ENCODE measurements around the gene ARL13B. TPM values are rescaled to one million over a fixed set of nuclear protein-coding genes. Genes with fewer than 3 reads are reported as not detected.
"Not testable (repeated sequence)": the region's sequence is repeated elsewhere in the genome, so short reads cannot be mapped to it uniquely, and the experiment has no call there.

The ARL13B gene
- total and polyA plus RNA-seq, 4 experiments from 2014 or later, result 6.2 to 12.0 (median 9.0) TPM

- H3K4me3 Mint-ChIP-seq, result peak overlapping the region in 3 of 8 donors; percentile 5 to 61 (median 30)
- peaks cover 59% of the 10 kb centered on the region for H3K4me1 ChIP-seq (ENCODE audit: insufficient read depth, low read length)
- no peaks in the 10 kb centered on the region for H3K27me3 ChIP-seq (ENCODE audit: insufficient read depth, low read length)
- DNase-seq, result no peak
- intact Hi-C loops (cut with micrococcal nuclease), result no loop called here
- ChIA-PET CTCF (ENCODE audit: partially characterized antibody) (interaction anchor here (0.7 to 7.7 kb wide), 3 partner anchors 14 to 95 kb away, joined by 4 to 71 read pairs (median 4); no protein-coding TSS in a partner anchor), POLR2A (ENCODE audit: partially characterized antibody) (interaction anchor here (0.5 kb wide), 1 partner anchor 89 kb away, joined by 4 read pairs; no protein-coding TSS in a partner anchor)
- H3K4me1 Mint-ChIP-seq, result peaks cover 41 to 74% (median 57%) of the 10 kb centered on the region in 4 donors
- H3K4me3 ChIP-seq (ENCODE audit: low read length in 2 of 2), result no peak overlapping the region
- peaks cover 11% of the 10 kb centered on the region for H3K36me3 ChIP-seq (ENCODE audit: insufficient read depth, low read length)
- H3K9me3 ChIP-seq (ENCODE audit: control insufficient read depth in 1 of 2, low read length in 2 of 2), result no peaks in the 10 kb centered on the region
- peaks cover 27 to 45% of the 10 kb centered on the region in 2 donors for H3K36me3 Mint-ChIP-seq
- H3K27ac Mint-ChIP-seq, result peak overlapping the region; percentile 33 to 88 (median 58)
- H3K9me3 Mint-ChIP-seq, result peaks cover 0 to 1% (median 0%) of the 10 kb centered on the region in 8 donors
- no peak overlapping the region for H3K27ac ChIP-seq (ENCODE audit: low read depth, low read length)
- no peaks in the 10 kb centered on the region for H3K27me3 Mint-ChIP-seq
These were observed 86.8 kb downstream of the ARL13B start for GRCh38 chr3:94066506-94067500.

- Histone ChIP-seq H3K9me3 (ENCODE audit: control insufficient read depth in 1 of 2, low read length in 2 of 2) (no peaks in the 10 kb centered on the region), H3K36me3 (ENCODE audit: insufficient read depth, low read length) (peaks cover 11% of the 10 kb centered on the region), H3K27me3 (ENCODE audit: insufficient read depth, low read length) (no peaks in the 10 kb centered on the region), H3K4me1 (ENCODE audit: insufficient read depth, low read length) (peaks cover 47% of the 10 kb centered on the region), H3K27ac (ENCODE audit: low read depth, low read length) (no peak overlapping the region), H3K4me3 (ENCODE audit: low read length in 2 of 2) (no peak overlapping the region)
- peak in 3 of 5 donors; percentile 13 to 34 (median 27) for DNase-seq
- intact Hi-C loops (cut with micrococcal nuclease), result loop anchor here (1.0 kb wide), 1 partner anchor 65 kb away; no protein-coding TSS in a partner anchor
- peaks cover 49 to 50% of the 10 kb centered on the region in 2 donors for H3K36me3 Mint-ChIP-seq
- H3K4me3 Mint-ChIP-seq, result no peak overlapping the region
- peaks cover 0 to 1% (median 0%) of the 10 kb centered on the region in 8 donors for H3K9me3 Mint-ChIP-seq
- peaks cover 38 to 73% (median 60%) of the 10 kb centered on the region in 4 donors for H3K4me1 Mint-ChIP-seq
- CTCF ChIA-PET (ENCODE audit: partially characterized antibody), result interaction anchor here (0.8 to 7.7 kb wide), 20 partner anchors 9 to 105 kb away, joined by 3 to 71 read pairs (median 4); partner anchors contain the start of gene STX19
- POLR2A ChIA-PET (ENCODE audit: partially characterized antibody), result no interaction called here
- H3K27me3 Mint-ChIP-seq, result no peaks in the 10 kb centered on the region
- H3K27ac Mint-ChIP-seq, result peak overlapping the region in 3 of 7 donors; percentile 6 to 36 (median 30)
These were observed 89.3 kb downstream of the ARL13B start for GRCh38 chr3:94069194-94069813.

- peaks cover 11% of the 10 kb centered on the region for H3K36me3 ChIP-seq (ENCODE audit: insufficient read depth, low read length)
- ChIA-PET POLR2A (ENCODE audit: partially characterized antibody) (no interaction called here), CTCF (ENCODE audit: partially characterized antibody) (interaction anchor here (1.0 to 7.7 kb wide), 15 partner anchors 8 to 106 kb away, joined by 3 to 71 read pairs (median 9); partner anchors contain the start of genes DHFR2 and NSUN3)
- no peak overlapping the region for H3K27ac Mint-ChIP-seq
- H3K27me3 Mint-ChIP-seq, result no peaks in the 10 kb centered on the region
- no peak overlapping the region for H3K27ac ChIP-seq (ENCODE audit: low read depth, low read length)
- intact Hi-C loops (cut with micrococcal nuclease), result no loop called here
- H3K9me3 Mint-ChIP-seq, result peaks cover 0 to 1% (median 0%) of the 10 kb centered on the region in 8 donors
- H3K9me3 ChIP-seq (ENCODE audit: control insufficient read depth in 1 of 2, low read length in 2 of 2), result no peaks in the 10 kb centered on the region
- no peak overlapping the region for H3K4me3 ChIP-seq (ENCODE audit: low read length in 2 of 2)
- peaks cover 47 to 56% of the 10 kb centered on the region in 2 donors for H3K36me3 Mint-ChIP-seq
- no peak overlapping the region for H3K4me3 Mint-ChIP-seq
- no peak for DNase-seq
- H3K4me1 ChIP-seq (ENCODE audit: insufficient read depth, low read length), result peaks cover 35% of the 10 kb centered on the region
- H3K27me3 ChIP-seq (ENCODE audit: insufficient read depth, low read length), result no peaks in the 10 kb centered on the region
- H3K4me1 Mint-ChIP-seq, result peaks cover 33 to 72% (median 55%) of the 10 kb centered on the region in 4 donors
These were observed 90.5 kb downstream of the ARL13B start for GRCh38 chr3:94070341-94070911.

GRCh38 chr3:94071713-94072284 lies 91.8 kb downstream of the ARL13B start:
- H3K4me3 Mint-ChIP-seq, result no peak overlapping the region
- POLR2A ChIA-PET (ENCODE audit: partially characterized antibody), result interaction anchor here (1.1 kb wide), 1 partner anchor 9 kb away, joined by 8 read pairs; the partner anchor contains the start of genes DHFR2 and NSUN3
- H3K9me3 Mint-ChIP-seq, result peaks cover 0 to 1% (median 0%) of the 10 kb centered on the region in 8 donors
- H3K27ac ChIP-seq (ENCODE audit: low read depth, low read length), result no peak overlapping the region
- no peaks in the 10 kb centered on the region for H3K9me3 ChIP-seq (ENCODE audit: control insufficient read depth in 1 of 2, low read length in 2 of 2)
- intact Hi-C loops (cut with micrococcal nuclease), result no loop called here
- H3K27me3 ChIP-seq (ENCODE audit: insufficient read depth, low read length), result no peaks in the 10 kb centered on the region
- CTCF ChIA-PET (ENCODE audit: partially characterized antibody), result interaction anchor here (0.8 to 7.7 kb wide), 3 partner anchors 9 to 68 kb away, joined by 3 to 71 read pairs (median 9); partner anchors contain the start of genes DHFR2 and NSUN3
- H3K4me1 Mint-ChIP-seq, result peaks cover 23 to 70% (median 44%) of the 10 kb centered on the region in 4 donors
- H3K27me3 Mint-ChIP-seq, result no peaks in the 10 kb centered on the region
- peaks cover 53 to 62% of the 10 kb centered on the region in 2 donors for H3K36me3 Mint-ChIP-seq
- H3K36me3 ChIP-seq (ENCODE audit: insufficient read depth, low read length), result peaks cover 11% of the 10 kb centered on the region
- H3K4me3 ChIP-seq (ENCODE audit: low read length in 2 of 2), result no peak overlapping the region
- no peak overlapping the region for H3K27ac Mint-ChIP-seq
- peaks cover 22% of the 10 kb centered on the region for H3K4me1 ChIP-seq (ENCODE audit: insufficient read depth, low read length)
- no peak for DNase-seq

- no peak overlapping the region for H3K4me3 Mint-ChIP-seq
- Histone ChIP-seq H3K9me3 (ENCODE audit: control insufficient read depth in 1 of 2, low read length in 2 of 2) (no peaks in the 10 kb centered on the region), H3K27me3 (ENCODE audit: insufficient read depth, low read length) (no peaks in the 10 kb centered on the region), H3K36me3 (ENCODE audit: insufficient read depth, low read length) (peaks cover 5% of the 10 kb centered on the region), H3K4me1 (ENCODE audit: insufficient read depth, low read length) (peaks cover 21% of the 10 kb centered on the region), H3K27ac (ENCODE audit: low read depth, low read length) (no peak overlapping the region), H3K4me3 (ENCODE audit: low read length in 2 of 2) (no peak overlapping the region)
- H3K27me3 Mint-ChIP-seq, result no peaks in the 10 kb centered on the region
- DNase-seq, result no peak
- ChIA-PET POLR2A (ENCODE audit: partially characterized antibody) (no interaction called here), CTCF (ENCODE audit: partially characterized antibody) (interaction anchor here (1.0 kb wide), 1 partner anchor 13 kb away, joined by 4 read pairs; the partner anchor contains the start of genes DHFR2 and NSUN3)
- H3K4me1 Mint-ChIP-seq, result peaks cover 45 to 88% (median 53%) of the 10 kb centered on the region in 4 donors
- no peak overlapping the region for H3K27ac Mint-ChIP-seq
- H3K9me3 Mint-ChIP-seq, result no peaks in the 10 kb centered on the region
- H3K36me3 Mint-ChIP-seq, result peaks cover 57 to 64% of the 10 kb centered on the region in 2 donors
- intact Hi-C loops (cut with micrococcal nuclease), result no loop called here
These were observed 96.1 kb downstream of the ARL13B start for GRCh38 chr3:94076055-94076454.

GRCh38 chr3:94080552-94080951 lies 100.6 kb downstream of the ARL13B start:
- DNase-seq, result peak in 3 of 5 donors; percentile 22 to 27 (median 26)
- CTCF ChIA-PET (ENCODE audit: partially characterized antibody), result interaction anchor here (0.9 to 3.5 kb wide), 3 partner anchors 11 to 18 kb away, joined by 4 to 28 read pairs (median 5); partner anchors contain the start of genes DHFR2 and NSUN3
- not testable (repeated sequence) for H3K9me3 Mint-ChIP-seq; H3K27me3 Mint-ChIP-seq; H3K36me3 ChIP-seq (ENCODE audit: insufficient read depth, low read length); H3K27me3 ChIP-seq (ENCODE audit: insufficient read depth, low read length); H3K4me3 ChIP-seq (ENCODE audit: low read length in 2 of 2); H3K27ac ChIP-seq (ENCODE audit: low read depth, low read length); H3K9me3 ChIP-seq (ENCODE audit: control insufficient read depth in 1 of 2, low read length in 2 of 2)
- POLR2A ChIA-PET (ENCODE audit: partially characterized antibody), result interaction anchor here (4.7 kb wide), 1 partner anchor 18 kb away, joined by 33 read pairs; the partner anchor contains the start of genes DHFR2 and NSUN3
- H3K4me1 ChIP-seq (ENCODE audit: insufficient read depth, low read length), result peaks cover 26% of the 10 kb centered on the region
- H3K4me1 Mint-ChIP-seq, result peaks cover 38 to 65% (median 44%) of the 10 kb centered on the region in 4 donors
- peak overlapping the region in 7 of 8 donors; percentile 12 to 62 (median 47) for H3K4me3 Mint-ChIP-seq
- peak overlapping the region in 6 of 7 donors; percentile 47 to 90 (median 79) for H3K27ac Mint-ChIP-seq
- H3K36me3 Mint-ChIP-seq, result peaks cover 44% of the 10 kb centered on the region in 2 donors
- intact Hi-C loops (cut with micrococcal nuclease), result loop anchor here (1.0 kb wide), 1 partner anchor 17 kb away; the partner anchor contains the start of gene NSUN3
